Measurements from ENCODE around the gene SMURF1. TPM values are rescaled to one million over a fixed set of nuclear protein-coding genes. Genes with fewer than 3 reads are reported as not detected.

SMURF1 gene
- total RNA-seq, 2 donors from 2014 or later, result 33.8 to 40.9 TPM

- no peak for DNase-seq (ENCODE audit: low spot score)
- no peak overlapping the region for H3K27ac ChIP-seq
Observed at GRCh38 chr7:99008921-99009530, 134.9 kb downstream of the SMURF1 start.

GRCh38 chr7:99008181-99008631 is 135.7 kb downstream of the SMURF1 start:
- no peaks in the 10 kb centered on the region for H3K9me3 ChIP-seq
- peaks cover 63% of the 10 kb centered on the region for H3K36me3 ChIP-seq
- H3K27ac ChIP-seq, result no peak overlapping the region
- no peak for ATAC-seq (ENCODE audit: insufficient number of reproducible peaks, low FRiP score, low read depth)
- H3K4me1 ChIP-seq (ENCODE audit: control insufficient read depth in 1 of 2, low read depth in 2 of 2), result peaks cover 0 to 9% of the 10 kb centered on the region in 2 donors
- TF ChIP-seq CTCF (IDR thresholded peaks at IDR 0.05), result no peak
- no peaks in the 10 kb centered on the region for H3K27me3 ChIP-seq (replicated peaks; ENCODE audit: insufficient read depth)
- DNase-seq (ENCODE audit: low spot score), result no peak
- H3K4me3 ChIP-seq, result no peak overlapping the region

More at GRCh38 chr7:99008921-99009530, 134.9 kb downstream of the SMURF1 start:
- Histone ChIP-seq H3K36me3 (peaks cover 64% of the 10 kb centered on the region), H3K4me1 (ENCODE audit: control insufficient read depth in 1 of 2, low read depth in 2 of 2) (peaks cover 0 to 6% of the 10 kb centered on the region in 2 donors), H3K4me3 (no peak overlapping the region), H3K27me3 (replicated peaks; ENCODE audit: insufficient read depth) (no peaks in the 10 kb centered on the region), H3K9me3 (no peaks in the 10 kb centered on the region)
- no peak for ATAC-seq (ENCODE audit: insufficient number of reproducible peaks, low FRiP score, low read depth)
- TF ChIP-seq CTCF (IDR thresholded peaks at IDR 0.05), result no peak

GRCh38 chr7:99006739-99007424 is 137.0 kb downstream of the SMURF1 start:
- H3K36me3 ChIP-seq, result peaks cover 56% of the 10 kb centered on the region
- H3K9me3 ChIP-seq, result no peaks in the 10 kb centered on the region
- no peak overlapping the region for H3K27ac ChIP-seq
- peaks cover 0 to 14% of the 10 kb centered on the region in 2 donors for H3K4me1 ChIP-seq (ENCODE audit: control insufficient read depth in 1 of 2, low read depth in 2 of 2)
- no peak for TF ChIP-seq CTCF (IDR thresholded peaks at IDR 0.05)
- DNase-seq (ENCODE audit: low spot score) (no peak), ATAC-seq (ENCODE audit: insufficient number of reproducible peaks, low FRiP score, low read depth) (no peak)
- H3K4me3 ChIP-seq, result no peak overlapping the region
- no peaks in the 10 kb centered on the region for H3K27me3 ChIP-seq (replicated peaks; ENCODE audit: insufficient read depth)

- Histone ChIP-seq H3K9me3 (no peaks in the 10 kb centered on the region), H3K4me3 (no peak overlapping the region), H3K4me1 (ENCODE audit: control insufficient read depth in 1 of 2, low read depth in 2 of 2) (peaks cover 0 to 14% of the 10 kb centered on the region in 2 donors), H3K36me3 (peaks cover 48% of the 10 kb centered on the region), H3K27ac (no peak overlapping the region), H3K27me3 (replicated peaks; ENCODE audit: insufficient read depth) (no peaks in the 10 kb centered on the region)
- DNase-seq (ENCODE audit: low spot score) (no peak), ATAC-seq (ENCODE audit: insufficient number of reproducible peaks, low FRiP score, low read depth) (no peak)
- no peak for TF ChIP-seq CTCF (IDR thresholded peaks at IDR 0.05)
Observed at GRCh38 chr7:99005776-99006175, 138.1 kb downstream of the SMURF1 start.

GRCh38 chr7:99004781-99005500 is 139.0 kb downstream of the SMURF1 start:
- ATAC-seq (ENCODE audit: insufficient number of reproducible peaks, low FRiP score, low read depth) (no peak), DNase-seq (ENCODE audit: low spot score) (no peak)
- no peaks in the 10 kb centered on the region for H3K27me3 ChIP-seq (replicated peaks; ENCODE audit: insufficient read depth)
- peak overlapping the region; percentile 60 to 62 for H3K27ac ChIP-seq
- H3K4me1 ChIP-seq (ENCODE audit: control insufficient read depth in 1 of 2, low read depth in 2 of 2), result peaks cover 0 to 14% of the 10 kb centered on the region in 2 donors
- H3K9me3 ChIP-seq, result no peaks in the 10 kb centered on the region
- no peak overlapping the region for H3K4me3 ChIP-seq
- H3K36me3 ChIP-seq, result peaks cover 55% of the 10 kb centered on the region
- no peak for TF ChIP-seq CTCF (IDR thresholded peaks at IDR 0.05)
